ENCODE data around the gene TTYH2.
"Not testable (repeated sequence)": the region's sequence is repeated elsewhere in the genome, so short reads cannot be mapped to it uniquely, and the experiment has no call there.

The TTYH2 gene

GRCh38 chr17:74268558-74268957 lies 55.2 kb downstream of the TTYH2 start:
- DNase-seq, result no peak

DNA sequence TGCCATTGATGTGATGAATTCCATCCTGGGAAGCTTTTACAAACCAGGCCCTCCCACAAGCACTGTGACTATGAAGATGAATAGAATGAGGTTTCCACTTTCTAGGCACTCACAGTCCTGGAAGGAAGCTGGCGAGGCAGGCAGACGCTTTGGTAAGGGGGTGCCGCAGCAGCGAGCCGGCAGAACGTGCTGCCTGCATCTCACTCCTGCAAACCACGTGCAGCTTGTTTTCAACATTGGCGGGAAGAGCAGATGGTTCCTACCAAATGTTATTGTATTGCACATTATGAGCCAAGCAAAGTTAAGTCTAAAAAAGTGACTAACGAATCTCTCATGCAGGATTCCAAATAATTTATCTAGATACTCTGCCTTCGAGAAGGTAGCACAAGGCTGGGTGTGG lies 57.0 kb downstream of the TTYH2 start:
- DNase-seq, result no peak

- DNase-seq, result no peak
These were observed 57.9 kb downstream of the TTYH2 start for GRCh38 chr17:74271281-74271680.

GRCh38 chr17:74271901-74272561 lies 58.7 kb downstream of the TTYH2 start:
- DNase-seq, result no peak

GRCh38 chr17:74272731-74273201 lies 59.4 kb downstream of the TTYH2 start:
- no peak for DNase-seq

- no peak for DNase-seq
These were observed 60.8 kb downstream of the TTYH2 start, which contains the start of gene DNAI2 for GRCh38 chr17:74274060-74274708. Gene DNAI2, plus strand, starts transcription at chr17:74274234. Its CDS starts 7,584 bp downstream, at chr17:74281818.

- DNase-seq, result no peak
These were observed 61.5 kb downstream of the TTYH2 start for GRCh38 chr17:74274709-74275340.

DNA sequence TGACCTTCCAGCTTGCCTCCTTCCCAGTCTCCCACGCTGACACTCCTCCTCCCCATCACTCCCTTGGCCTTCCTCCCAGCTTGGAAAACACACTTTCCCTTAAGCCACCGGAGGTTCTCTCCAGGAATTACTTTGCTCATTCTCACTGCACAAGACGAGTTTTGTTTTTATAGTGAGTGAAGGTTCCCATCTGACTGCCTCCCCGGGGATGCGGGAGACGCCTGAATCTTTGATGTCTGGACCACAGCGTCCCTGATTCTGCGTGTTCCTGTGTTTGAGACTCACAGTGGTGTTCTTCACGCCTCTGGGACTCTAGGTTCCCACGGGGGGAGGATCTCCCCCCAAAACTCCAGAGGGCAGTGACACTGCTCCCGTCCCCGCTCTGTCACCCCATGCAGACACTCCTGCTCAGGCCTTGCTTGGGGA lies 62.7 kb downstream of the TTYH2 start:
- no peak for DNase-seq

GRCh38 chr17:74276541-74277009 lies 63.2 kb downstream of the TTYH2 start:
- no peak for DNase-seq

DNA sequence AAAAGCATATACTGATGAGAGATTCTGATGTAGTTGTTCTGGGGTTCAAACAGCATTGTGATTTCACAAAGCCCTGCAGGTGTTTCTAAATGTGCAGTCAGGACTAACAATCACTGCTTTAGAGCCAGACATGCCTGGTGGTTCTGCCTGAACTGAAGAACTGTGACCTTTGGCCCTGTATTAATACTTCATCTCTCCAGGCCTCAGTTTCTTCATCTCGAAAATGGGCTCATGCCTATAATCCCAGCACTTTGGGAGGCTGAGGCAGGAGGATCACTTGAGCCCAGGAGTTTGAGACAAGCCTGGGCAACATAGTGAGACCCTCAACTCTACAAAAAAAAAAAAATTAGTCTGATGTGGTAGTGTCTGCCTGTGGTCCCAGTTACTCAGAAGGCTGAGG lies 64.6 kb downstream of the TTYH2 start:
- DNase-seq, result no peak

- not testable (repeated sequence) for DNase-seq
These were observed 66.2 kb downstream of the TTYH2 start for GRCh38 chr17:74279617-74280016.

GRCh38 chr17:74280093-74280513 lies 66.7 kb downstream of the TTYH2 start:
- DNase-seq, result no peak

DNA sequence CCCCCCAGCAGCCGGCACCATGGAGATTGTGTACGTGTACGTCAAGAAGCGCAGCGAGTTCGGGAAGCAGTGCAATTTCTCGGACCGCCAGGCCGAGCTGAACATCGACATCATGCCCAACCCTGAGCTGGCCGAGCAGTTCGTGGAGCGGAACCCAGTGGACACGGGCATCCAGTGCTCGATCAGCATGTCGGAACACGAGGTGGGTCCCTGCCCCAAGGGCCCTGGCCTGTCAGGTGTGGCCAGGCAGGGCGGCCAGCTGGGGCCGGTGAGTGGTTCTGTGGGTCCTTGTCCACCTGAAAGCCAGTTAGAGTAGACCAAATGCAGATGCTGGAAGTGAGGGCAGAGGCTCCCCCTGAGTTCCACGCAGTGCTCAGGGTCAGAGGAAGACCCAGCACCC lies 68.4 kb downstream of the TTYH2 start:
- DNase-seq, result no peak

DNA sequence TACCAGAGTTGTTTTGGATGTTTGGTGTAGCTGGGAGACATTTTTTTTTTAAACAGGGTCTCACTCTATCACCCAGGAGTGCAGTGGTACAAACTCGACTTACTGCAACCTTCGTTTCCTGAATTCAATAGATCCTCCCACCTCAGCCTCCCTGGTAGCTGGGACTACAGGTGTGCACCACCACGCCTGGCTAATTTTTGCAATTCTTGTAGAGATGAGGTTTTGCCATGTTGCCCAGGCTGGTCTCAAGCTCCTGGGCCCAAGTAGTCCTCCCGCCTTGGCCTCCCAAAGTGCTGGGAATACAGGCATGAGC lies 68.9 kb downstream of the TTYH2 start:
- not testable (repeated sequence) for DNase-seq

GRCh38 chr17:74282587-74283370 lies 69.4 kb downstream of the TTYH2 start:
- no peak for DNase-seq

DNA sequence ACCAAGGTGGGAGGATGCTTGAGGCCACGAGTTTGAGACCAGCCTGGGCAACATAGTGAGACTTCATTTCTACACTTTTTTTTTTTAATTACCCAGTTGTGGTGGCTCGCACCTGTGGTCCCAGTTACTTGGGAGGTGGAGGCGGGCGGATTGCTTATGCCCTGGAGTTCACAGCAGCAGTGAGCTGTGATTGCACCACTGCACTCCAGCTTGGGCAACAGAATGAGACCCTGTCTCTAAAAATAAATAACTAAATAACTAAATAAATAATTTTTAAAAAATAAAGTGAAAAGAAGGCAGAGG lies 70.0 kb downstream of the TTYH2 start:
- DNase-seq, result no peak

GRCh38 chr17:74287031-74287602 lies 73.7 kb downstream of the TTYH2 start:
- DNase-seq, result no peak

DNA sequence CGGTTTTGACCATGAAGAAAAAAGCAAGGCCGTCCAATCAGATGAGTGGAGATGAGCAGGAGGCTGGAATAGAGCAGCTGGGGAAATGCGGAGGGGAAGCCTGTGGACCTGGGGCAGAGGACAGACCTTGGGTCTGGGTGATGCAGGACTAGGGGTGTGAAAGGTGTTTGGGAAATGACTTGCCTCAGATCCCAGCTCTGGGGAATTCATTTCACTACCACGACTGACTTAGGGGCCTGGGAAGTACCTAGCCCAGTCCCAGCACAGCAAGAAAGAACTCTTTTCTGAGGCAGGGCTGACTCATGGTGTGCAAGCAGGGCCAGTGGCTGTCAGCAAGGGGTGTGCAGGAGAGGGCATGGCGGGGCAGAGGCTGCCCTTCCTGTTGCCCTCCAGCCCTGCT lies 75.4 kb downstream of the TTYH2 start:
- no peak for DNase-seq

- no peak for DNase-seq
These were observed 76.3 kb downstream of the TTYH2 start for GRCh38 chr17:74289688-74290087.

- DNase-seq, result no peak
These were observed 77.0 kb downstream of the TTYH2 start for GRCh38 chr17:74290340-74290739.

DNA sequence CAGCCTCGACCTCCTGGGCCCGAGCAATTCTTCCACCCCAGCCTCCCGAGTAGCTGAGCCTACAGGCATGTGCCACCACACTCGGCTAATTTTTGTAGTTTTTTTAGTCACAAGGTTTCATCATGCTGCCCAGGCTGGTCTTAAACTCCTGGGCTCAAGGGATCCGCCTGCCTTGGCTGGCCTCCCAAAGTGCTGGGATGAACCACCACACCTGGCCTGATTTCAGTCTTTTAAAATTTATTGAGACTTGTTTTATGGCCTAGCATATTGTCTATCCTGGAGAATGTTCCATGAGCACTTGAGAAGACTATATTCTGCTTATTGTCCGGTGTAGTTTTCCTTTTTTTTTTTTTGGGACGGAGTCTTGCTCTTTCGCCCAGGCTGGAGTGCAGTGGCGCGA lies 79.1 kb downstream of the TTYH2 start:
- no peak for DNase-seq

GRCh38 chr17:74295625-74296547 lies 82.5 kb downstream of the TTYH2 start:
- DNase-seq, result no peak
